GM19324 (cell line): ENCODE measurements around the gene ERC1.

ENCODE experiments used
- ATAC-seq: cut with Tn5 transposase; IDR thresholded peaks from one replicate; pipeline ENCODE4 v1.9.1; 2021; ENCODE audit warnings: mild to moderate bottlenecking, moderate library complexity; ENCODE audit not compliant: unreplicated experiment, low FRiP score

The ERC1 gene

DNA sequence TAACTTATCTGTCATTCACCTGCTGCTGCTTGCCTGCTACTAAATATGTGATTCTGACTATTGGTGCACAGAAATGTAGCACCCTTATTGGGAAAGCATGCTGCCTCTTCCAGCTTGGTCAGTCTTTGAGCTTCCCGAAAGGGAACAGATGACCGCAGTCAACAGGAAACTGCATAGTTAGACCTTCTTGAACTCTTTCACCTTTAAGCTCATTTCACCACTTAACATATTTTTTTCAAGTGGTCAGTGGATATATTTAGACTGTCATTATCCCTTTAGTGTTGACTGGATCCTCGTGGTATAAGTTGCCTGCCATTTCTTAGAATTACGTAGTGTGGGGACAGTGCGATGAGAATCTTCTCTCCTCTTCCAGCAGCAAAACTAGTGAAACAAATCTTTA is 378.4 kb downstream of the ERC1 start:
- no peak for ATAC-seq

DNA sequence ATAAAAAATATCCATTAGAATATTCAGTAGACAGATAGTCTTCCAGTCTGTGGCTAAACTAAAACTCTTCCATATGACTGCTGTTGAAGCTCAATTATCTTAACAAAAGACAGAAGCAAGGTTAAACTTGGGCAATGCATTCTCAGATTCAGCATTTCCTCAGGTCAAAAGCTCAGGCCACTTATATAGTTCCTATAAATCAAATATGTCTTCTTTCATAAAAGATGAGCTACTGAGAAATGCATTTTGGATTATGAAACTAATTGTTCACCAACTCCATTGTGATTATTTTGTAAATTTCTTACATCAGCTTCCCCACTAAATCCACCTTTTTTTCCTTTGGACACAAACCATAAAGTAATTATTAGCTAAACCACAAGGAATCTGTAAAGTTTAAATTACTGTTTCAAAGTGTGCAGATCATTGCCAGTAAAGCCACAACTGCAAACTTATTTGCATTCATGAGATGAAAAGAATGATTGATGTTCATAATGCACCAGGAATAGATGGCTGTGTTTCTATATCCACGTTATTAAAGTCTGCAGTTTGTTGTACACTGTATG is 379.0 kb downstream of the ERC1 start:
- ATAC-seq: no peak

DNA sequence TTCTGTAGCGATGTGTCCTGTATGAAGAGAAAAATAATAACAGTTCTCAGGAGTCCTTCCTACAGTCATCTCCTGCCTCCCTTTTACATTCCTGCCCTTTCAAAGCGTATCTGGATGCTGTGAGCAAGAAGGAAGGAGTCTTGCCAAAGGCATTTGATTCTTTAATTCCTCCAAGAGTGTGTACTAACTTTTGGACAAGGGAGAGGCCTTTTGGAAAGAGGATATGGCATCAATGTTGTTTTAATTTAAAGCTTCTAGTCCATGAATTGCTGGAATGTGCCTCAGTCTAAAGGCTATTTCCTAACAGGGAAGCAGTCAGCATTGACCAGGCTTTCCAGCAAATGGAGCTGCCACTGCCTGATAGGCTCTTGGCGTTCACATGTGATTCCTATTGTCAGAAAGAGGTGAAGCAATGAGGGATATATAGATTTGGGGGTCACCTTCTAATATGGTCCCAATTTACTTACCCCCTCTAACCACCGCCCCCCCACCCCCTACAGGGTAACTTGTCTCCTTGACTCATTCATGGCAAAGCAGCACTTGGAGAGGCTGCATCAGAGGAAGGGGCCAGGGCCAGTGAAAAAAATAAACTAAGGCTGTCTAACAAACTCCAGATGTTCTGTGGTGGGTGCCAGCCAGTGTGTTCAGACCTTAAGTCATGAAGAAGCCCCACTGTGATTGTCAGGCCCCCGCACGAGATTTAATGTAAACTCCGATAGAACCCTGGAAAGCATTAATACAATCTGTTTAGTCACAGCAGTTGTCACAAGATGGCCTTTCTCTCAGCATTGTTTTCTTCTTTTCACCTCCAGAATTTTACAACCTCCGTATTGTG is 383.1 kb downstream of the ERC1 start:
- ATAC-seq: no peak

DNA sequence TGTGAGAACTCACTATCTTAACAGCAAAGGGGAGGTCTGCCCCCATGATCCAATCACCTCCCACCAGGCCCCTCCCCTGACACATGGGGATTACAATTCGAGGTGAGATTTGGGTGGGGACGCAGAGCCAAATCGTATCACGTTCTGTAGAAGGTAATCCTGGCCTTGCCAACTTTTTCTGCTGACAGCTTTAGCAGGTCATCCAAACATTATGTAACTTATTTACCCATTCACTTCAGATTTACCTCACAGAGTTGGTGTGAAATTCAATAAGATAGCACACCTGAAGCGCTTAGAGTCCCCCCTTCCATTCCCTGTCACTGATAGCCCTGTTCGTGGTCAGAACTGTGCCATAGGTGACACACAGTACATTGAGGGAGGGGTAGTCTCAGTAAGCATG is 384.3 kb downstream of the ERC1 start:
- ATAC-seq: no peak

DNA sequence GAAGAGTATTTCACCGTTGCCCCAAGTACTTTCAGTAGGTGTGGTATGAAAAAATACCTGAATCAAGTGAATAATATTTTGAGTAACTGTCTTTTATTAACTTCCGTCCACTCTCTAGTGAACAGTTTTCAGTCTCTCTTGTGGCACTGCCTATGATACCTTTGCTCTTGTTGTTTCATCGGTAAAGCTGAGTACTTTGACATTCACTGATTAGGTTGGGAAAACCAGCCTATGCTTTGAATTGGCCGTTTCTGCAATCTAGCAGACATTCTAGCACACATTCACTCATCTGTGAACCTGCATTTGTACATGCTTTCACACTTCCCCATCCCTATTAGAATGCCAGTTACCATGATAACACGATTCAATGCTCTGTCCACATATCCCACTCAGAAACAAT is 386.1 kb downstream of the ERC1 start:
- no peak for ATAC-seq

DNA sequence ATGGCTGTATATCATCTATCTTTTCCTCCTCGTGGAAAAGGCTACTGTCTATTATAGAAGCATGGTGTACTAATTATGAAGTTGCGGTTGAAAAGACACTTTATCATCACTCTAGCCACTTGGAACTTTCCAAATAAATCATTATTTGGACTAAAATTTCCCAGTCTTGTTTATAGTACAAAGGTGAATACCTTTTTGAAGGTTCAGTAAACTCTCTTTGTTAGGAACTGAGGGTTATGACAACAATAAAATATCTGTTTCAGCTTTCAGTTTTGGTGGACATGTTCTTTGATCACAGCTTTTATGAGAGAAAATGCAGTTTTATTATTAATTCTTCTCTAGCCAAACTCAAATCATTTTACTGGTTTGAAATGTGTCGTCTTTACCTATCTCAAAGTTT is 386.7 kb downstream of the ERC1 start:
- ATAC-seq: no peak

DNA sequence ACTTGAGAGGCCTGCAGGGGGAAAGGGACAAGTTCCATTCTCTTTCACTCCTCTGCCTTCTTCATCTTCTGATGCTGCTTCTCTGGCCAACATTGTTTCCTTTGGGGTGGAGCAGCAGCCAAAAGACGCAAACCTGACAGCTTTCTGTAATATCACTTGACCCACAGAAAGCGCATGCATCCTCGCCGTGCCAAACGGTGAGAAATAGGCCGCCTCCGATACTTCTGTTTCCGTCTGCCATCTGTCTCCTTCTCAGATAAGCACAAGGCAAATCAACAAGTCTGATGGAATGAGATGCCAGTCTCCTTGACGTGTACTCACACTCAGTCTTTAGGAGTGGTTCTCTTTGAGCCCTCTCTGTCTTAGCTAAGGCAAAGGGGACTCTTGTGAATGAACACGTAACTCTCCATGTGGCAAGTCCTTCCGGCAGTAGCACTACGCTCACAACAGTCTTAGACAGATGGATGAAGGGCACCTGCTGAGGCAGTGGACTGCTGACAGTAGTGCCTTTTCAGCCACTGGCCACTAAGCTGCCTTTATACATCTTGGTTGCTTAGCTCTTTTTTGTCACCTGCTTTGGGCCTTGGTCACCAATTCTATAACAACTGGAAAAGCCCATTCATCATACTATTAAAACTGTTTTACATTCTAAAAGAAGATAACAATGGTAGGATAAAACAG is 389.3 kb downstream of the ERC1 start:
- ATAC-seq: no peak

DNA sequence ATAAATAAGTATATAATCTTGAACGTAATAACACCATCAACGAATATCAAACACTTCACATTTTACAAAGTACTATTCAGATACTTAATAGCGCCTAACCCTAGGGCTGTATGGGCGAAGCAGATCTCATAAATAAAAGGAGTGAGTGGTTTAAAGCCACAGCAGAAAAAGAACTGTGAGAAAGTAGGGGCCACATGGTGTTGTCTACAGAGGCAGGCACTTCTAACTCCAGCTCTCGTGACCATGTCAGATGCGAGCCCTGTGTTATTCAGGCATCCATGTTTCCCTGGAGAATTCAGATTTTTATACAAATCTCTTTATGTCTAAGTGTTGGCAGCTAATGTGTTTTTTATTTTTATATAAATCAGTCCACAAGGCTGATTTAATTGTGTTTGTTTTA is 391.1 kb downstream of the ERC1 start:
- no peak for ATAC-seq

DNA sequence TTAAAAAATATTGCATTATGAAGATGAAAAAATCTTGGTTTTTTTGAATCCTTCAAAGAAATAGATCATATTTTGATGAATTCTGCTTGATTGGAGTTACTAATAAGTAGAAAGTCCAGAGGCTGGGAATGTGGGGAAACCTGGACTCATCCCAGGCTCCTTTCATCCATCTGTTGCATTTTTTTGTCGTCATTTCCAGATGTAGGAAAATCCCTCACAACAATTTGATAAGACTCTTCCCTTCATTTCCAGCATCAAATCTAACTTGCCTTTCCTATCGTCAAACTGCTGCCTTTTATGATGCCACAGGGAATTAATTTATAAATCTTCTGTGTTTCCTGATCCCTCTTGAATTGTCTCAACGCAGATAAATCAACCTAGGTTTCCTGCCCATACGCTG is 391.8 kb downstream of the ERC1 start:
- no peak for ATAC-seq

DNA sequence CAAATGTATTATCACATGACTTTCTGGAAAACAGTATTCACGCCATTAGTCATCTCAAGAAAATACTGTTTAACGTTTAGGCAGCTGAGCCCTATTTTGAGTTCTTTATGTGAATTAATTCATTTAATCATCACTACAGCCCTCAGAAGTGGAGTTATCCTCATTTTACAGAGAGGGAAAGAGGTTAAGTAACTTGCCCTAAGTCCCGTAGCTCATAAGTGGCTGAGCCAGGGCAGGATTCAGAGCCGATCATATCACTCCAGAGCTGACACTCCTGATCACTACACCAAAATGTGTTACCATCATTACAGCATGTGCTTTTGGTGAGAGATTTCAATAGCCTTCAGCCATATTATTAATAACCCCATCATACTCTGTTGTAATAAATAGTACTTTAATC is 392.7 kb downstream of the ERC1 start:
- no peak for ATAC-seq

DNA sequence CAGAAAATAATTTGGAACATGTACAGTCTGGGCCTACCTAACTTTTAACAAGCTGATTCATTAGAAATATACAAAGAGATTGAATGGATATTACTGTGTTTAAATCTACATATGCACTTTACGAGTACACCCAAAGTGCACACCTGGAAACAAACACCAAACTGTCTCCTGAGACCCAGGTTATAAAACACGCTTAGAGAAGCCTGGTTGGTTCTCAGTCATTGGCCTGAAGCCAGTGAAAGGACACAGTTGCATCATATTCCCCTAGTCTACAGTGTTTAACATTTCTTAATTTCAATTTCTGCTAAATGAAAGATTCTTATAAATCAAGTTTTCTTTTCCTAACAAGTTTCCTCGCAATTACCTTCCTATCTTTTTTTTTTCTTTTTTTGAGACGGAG is 393.9 kb downstream of the ERC1 start:
- ATAC-seq: no peak

DNA sequence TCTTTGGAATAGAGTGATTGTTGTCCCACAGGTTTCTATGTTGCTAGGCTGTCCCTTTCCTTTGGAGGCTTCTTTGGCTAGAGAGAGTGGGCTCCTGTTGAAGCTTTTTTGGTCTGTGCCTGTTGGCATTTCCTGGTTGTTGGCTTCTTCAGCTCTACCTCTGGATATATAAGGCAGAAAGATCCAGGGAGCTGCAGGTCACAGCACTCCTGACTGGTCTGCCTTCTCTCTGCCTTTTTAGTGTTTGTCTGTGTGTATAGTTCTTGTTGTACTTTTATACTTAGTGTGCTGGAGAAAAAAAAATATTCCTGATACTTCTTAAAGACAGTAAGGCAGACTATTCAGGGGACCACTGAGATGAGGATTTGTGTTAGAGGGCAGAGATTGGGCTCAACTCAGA is 400.7 kb downstream of the ERC1 start:
- no peak for ATAC-seq

DNA sequence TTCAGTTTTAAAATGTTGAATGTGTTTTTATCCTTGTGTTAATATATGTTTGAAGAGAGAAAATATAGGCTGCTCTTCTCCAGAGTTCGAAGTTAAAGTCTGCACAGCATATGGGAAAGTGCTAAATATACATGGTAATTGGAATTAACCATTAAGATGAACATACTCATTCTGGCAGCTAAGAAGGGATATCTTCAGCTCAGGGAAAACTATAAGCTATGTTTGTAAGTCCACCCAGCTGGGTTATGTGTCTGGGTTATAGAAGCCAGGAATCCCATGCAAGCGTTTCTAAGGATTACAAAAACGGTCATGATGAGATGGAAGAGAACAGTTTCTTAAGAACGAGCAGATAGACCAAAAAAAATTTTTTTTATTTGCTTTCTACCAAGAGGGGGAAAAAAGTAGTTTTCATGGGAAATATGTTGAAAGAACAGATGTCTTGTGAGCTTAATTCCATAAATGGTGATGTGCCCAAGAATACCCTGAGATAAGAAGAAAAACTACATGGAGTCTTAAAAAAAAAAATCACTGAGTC is 404.5 kb downstream of the ERC1 start:
- ATAC-seq: no peak

DNA sequence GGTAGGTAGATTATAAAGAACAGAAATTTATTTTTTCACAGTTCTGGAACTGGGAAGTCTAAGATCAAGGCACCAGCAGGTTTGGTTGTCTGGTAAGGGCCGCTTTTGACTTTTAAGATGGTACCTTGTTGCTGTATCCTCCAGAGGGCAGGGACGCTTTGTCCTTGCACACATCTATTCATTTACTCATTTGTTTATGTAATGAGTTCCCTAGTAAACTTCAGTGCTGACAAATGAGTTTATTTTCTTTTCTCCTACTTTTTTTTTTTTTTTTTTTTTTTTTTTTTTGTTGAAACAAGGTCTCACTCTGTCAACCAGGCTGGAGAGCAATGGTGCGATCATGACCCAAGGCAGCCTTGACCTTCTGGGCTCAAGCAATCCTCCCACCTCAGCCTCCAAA is 407.6 kb downstream of the ERC1 start:
- no peak for ATAC-seq

DNA sequence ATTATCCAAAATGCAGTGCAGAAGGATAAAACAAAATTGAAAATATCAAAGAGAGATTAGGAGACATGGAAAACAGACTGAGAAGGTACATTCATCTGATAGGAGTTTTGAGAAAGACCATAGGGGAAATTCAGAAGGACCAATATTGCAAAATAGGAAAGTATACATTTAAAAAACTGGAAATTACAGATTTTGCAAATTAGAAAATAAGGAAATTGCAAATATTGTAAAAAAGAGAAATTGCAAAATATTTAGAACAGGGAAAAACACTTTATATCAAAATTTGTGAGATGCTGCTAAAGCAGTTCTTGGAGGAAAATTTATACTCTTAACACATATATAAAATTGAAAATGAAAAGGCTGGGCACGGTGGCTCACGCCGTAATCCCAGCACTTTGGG is 410.9 kb downstream of the ERC1 start:
- ATAC-seq: no peak

DNA sequence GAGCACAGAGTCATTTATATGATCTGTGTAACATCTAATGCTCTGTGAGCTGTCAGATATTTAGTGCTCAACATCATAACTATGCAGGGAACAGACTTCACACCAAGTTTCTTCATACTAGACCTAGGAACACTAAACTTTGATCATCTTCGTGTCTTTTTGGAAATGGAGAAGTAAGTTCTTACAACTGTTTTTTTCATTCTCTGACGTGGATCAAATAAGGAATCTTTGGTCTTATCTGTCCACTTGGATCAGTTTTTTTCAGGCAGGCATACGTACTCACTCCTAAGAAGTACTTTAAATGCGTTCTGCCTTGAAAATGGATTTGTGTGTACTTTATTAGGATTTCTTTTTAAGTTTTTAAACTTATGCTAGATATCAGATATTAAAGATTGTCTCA is 412.4 kb downstream of the ERC1 start:
- no peak for ATAC-seq

DNA sequence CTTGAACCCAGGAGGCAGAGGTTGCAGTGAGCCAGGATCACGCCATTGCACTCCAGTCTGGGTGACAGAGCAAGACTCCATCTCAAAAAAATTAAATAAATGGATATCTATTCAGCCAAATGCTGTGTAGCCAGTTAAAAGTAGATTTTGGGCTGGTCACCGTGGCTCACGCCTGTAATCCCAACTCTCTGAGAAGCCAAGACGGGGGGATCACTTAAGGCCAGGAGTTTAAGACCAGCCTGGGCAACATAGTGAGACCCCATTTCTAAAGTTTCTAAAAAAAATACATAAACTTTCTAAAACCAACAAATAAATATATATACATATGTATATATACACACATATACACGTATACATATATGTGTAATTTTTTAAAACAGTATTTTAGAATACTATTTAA is 414.6 kb downstream of the ERC1 start:
- ATAC-seq: no peak

DNA sequence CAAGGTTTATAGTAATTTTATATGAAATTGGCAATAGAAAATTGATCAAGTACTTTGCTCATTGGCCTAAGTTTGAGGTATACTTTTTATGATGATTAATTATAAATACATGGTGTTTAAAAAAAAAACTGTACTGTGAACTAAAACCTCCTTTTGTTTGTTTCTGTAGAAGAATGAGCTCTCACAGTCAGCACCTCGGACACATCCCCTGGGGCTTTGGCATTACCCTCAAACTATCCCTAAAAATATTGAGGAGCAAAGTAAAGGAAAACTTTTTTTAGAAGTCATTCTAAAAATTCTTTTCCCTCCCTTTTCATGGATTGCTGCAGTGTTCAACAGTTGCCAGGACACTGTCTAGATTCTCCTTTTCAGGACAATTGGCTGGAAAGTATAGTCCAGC is 419.8 kb downstream of the ERC1 start:
- ATAC-seq: no peak

DNA sequence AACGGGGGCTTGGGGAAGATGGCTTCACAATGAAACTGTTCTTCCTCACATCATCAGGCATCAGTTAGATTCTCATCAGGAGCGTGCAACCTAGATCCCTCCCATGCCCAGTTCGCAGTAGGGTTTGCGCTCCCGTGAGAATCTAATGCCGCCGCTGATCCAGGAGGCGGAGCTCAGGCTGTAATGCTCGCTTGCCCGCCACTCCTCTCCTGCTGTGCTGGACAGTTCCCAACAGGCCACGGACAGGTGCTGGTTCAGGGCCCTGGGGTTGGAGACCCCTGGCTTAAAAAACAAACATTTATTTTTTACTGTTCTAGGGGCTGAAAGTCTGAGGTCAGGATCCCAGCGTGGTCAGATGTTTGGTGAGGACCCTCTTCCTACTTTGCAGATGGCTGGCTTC is 422.9 kb downstream of the ERC1 start:
- no peak for ATAC-seq

DNA sequence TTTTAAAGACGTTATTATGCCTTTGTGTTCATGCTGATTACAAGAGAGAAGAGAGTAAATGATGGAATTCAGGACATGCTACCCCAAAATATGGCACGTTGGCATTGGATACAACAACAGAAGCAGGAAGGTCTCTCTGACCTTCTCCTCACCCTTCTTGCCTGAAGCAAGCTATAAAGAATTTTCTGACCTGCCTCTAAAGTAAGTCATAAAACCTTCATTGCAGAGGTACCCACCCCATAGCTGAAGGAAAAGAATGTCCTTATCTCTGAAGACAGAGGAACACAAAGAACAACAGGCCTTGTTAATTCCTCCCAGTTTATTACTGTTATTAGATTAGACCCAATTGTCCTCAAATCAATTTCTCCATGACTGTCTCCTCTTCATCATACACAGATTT is 427.1 kb downstream of the ERC1 start:
- no peak for ATAC-seq

DNA sequence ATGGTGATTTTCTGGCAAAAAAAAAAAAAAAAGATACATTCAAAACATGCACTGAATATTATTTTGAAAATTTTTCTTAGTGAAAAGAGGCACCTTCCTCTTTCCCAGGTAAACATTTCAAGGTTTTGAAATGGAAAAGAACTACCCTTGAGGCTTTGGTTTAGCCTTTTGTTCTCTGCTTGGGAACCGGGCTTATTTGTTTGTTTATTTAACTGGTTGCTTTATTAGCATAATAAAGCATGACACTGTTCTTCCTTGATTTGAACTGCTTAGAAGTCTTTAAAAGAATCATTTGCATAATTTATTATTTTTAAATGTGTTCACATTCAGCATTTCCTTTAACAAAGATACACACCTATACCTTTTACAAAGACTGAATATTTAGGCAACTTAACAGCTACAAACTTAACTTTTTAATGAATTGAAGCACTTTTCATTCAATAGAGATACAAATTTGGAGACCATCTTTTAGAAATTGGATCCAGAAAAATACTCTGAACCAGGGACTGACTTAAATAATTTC is 428.9 kb downstream of the ERC1 start:
- no peak for ATAC-seq
